Activated CD4-positive, alpha-beta T cell treated with anti-CD3 and anti-CD28 coated beads for 48 hours (primary cell): ENCODE data around the gene PIM1.
A peak's percentile ranks its signal among the peaks of the same experiment; 100 is the strongest.
"Not testable (repeated sequence)": the region's sequence is repeated elsewhere in the genome, so short reads cannot be mapped to it uniquely, and the experiment has no call there.

Source experiments
- DNase-seq: peaks from one replicate; pipeline ENCODE4 v3.0.0-alpha.2; 2020

PIM1 gene

GRCh38 chr6:37169496-37170272 lies at the start of gene PIM1:
TSS of gene PIM1 (plus strand) at chr6:37170152. CDS start at chr6:37170576, 424 bp downstream.
- peak; percentile 100 for DNase-seq

DNA sequence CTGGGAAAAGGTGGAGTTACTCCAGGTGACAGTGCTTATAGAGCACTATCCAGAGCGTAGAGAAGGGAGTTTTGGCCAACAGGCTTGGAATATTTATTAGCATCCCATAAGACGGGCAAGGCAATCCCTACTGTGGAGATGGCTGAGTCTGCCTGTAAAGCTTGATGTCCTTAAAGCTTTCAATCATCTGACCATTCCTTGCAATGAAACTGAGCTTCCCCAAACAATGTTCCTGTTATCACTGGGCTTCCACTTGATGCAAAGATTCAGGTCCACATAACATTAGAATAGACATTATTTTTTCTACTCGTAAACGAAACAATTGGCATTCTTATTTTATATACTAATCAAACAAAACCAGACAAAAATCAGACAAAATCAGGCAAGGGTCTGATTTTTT lies 48.4 kb upstream of the PIM1 start:
- no peak for DNase-seq

DNA sequence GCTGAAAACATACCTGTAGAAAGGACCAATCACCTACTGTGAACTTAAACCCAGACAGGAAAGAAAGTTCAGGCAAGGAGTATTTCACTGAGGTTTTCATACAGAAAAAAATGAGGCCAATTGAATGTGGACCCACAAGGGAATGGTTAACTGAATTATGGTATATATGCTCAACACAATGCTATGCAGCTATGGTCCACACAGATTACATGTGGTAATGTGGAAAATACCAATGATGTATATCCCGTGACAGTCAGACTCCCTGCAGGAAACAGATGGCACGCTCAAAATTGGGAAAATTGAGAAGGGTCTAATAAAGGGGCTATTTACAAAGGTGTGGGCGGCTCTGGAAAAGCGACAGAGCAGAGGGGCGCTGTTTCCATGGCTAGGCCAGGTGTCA lies 47.1 kb upstream of the PIM1 start:
- no peak for DNase-seq

DNA sequence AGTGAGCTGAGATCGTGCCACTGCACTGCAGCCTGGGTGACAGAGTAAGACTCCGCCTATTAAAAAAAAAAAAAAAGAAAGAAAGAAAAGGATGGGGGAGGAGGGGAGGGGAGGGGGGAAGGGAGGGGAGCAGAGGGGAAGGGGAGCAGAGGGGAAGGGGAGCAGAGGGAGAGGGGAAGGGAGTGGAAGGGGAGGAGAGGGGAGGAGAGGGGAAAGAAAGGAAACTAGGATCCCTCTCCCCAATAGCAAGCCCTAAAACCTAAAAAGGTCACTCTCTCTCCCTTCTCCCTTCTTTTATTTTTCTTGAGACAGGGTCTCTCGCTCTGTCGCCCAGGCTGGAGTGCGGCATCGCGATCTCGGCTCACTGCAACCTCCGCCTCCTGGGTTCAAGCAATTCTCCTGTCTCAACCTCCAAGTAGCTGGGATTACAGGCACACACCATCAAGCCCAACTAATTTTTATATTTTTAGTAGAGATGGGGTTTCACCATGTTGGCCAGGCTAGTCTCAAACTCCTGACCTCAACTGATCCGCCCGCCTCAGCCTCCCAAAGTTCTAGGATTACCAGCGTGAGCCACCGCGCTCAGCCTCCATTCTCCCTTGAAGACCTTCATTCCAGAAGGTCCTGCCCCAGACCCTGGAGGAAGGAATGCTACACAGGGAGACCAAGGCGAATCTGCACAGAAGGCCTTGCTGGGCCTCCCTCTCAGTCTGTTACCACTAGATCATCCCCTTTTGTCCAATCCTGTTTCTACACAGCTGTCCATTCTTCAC lies 45.8 kb upstream of the PIM1 start:
- no peak for DNase-seq

DNA sequence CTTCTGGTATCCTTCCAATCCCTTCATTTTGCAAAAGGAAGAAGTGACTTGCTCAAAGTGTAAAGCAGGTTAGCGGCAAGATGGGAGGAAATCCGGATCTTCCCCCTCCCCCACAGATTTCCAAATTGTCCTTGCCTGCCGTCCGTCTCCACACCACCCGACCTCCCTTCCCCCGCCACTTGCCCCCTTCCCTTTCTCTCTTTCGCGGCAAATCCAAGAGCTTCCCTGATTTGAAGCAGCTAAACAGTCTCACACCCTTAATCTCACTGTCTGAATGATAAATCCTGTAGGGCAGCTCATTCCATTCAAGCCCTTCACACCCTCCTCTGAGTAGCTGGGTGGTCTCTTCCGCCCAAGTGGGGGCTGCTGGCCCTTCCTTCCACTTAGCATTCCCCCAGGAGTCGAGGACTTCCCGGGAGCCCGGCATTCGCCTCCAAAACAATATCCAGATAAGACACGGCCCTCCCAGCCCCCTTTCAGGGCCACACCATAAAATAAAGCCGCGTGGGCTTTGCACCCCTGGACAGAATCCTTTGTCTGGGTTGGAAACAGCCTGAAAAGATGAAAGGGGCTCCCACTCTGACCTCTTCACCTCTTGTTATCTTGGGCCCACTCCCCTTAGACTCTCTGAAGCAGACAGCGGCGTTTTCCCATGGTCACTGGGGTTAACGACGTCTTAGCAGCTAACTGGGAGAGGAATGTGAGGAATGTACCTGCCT lies 44.0 kb upstream of the PIM1 start:
- DNase-seq: no peak

- no peak for DNase-seq
Observed at GRCh38 chr6:37126493-37126958, 43.4 kb upstream of the PIM1 start.

DNA sequence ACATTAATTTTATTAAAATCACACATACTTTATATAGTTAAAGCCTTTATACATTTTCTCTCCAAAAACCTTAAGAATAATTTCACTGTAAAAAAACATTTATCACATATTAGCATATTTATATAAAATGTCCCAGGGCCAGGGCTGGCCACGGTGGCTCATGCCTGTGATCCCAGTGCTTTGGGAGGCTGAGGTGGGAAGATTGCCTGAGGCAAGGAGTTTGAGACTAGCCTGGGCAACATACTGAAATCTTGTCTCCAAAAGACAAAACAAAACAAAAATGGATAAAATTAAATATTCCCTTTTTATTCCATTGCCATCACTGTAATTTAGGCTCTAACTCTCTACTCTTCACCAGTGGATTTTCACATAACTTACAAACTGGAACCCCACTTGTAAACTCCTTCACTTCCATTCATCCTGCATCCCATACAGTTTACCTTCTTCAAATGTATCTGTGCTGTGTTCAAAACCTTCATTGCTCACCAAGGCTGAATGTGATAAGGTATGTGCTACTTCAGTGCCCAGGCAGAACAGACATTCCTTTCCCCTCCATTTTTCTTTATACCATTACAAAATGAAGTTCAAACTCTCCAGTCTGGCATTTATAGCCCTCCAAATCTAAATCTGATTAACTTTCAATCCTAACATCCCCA lies 42.9 kb upstream of the PIM1 start:
- no peak for DNase-seq

DNA sequence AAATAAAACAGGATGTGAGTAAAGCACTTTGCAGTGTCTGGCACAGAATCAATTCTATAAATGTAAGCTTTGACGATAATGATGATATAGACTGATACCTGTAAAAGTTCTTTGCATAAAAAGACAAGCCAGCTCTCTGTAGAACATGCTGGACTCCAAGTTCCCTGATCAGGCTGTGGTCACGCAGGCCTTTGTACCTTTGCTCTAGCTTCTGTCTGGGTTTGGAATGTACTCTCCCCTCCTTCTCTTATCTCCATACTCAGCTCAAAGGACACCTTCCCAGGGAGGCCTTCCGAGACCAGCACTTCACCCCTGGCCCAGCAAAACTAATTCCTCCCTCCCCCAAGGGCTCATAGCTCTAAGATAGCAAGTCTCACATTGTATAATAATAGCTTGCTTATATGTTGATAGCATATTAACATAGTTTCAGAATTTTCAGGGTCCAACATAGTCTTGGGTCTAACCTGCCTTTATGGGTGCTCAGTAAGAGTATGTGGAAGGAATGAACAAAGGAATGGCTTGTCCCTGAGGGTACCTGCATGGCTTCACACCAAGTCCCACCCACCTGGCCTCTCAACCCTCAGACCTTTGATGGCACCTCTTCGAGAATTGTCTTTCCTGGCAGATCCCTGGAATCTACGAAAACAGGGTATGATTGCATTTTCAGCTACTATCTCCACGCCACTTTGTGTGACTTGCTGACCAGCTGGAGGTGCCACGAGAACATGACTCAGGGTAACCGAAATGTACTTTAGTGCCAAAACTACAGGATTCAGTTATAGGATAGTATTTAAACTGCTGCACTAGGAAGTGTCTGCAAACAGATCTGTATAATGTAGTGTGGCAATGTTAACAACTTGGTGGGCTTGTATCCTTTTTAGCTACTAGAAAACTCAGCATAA lies 41.7 kb upstream of the PIM1 start:
- no peak for DNase-seq

- DNase-seq: not testable (repeated sequence)
Observed at GRCh38 chr6:37128863-37129443, 41.0 kb upstream of the PIM1 start.

GRCh38 chr6:37129566-37129965 lies 40.4 kb upstream of the PIM1 start:
- DNase-seq: no peak

DNA sequence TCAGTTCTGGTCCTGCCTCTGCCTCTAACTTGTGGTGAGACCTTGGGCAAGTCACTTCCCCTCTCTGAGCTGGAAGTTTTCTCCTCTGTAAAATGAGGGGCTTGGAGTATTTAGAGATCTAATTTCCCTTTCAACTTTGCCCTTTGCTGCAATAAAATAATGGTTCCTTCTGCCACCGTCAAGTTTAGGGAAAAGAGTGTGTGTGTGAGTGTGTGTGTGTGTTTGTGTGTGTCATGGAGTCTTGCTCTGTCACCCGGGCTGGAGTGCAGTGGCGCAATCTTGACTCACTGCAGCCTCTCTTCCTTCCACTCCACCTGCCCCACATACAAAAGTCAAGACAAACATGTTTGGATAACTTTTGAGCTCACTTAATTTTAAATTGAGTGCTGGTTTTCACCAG lies 39.2 kb upstream of the PIM1 start:
- DNase-seq: no peak

DNA sequence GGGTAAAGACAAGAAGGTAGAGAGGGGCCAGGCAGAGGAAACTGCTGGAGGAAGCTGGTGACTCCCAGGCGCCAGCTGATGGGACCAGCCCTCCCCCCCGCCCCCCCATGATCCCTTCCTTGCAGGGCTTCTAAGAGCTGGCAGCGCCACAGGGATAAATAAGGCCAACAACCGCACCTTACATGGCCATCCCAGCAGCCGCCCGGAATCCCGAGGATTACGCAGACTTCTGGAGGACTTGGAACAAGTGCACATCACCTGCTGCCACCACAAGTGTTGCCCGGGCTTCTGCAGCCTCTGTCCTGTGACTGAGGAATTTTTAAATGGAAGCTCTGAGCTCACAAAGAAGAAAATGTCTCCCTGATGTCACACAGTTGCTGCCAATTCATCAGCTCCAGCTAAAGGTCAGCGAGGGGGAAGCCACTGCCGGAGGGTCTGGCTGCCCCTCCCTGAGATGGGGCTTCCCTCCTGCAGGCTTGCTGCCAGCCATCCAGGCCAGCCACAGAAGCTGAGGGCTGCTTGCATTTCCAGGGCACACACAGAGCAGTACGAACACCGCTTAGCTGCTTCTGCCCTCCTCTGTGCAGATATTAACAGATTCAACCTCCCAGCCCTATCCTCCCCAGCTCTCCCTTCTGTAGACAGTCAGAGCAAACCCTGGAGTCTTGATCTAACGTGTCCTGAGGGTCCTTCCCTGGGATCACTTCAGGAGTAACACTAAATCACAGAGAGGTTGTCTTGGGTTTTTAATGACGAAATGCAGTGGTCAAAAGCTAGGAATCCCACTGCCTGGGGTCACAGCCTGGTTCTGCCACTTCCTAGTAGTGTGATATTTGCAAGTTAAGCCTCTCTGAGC lies 38.6 kb upstream of the PIM1 start:
- no peak for DNase-seq

- DNase-seq: no peak
Observed at GRCh38 chr6:37131960-37132253, 38.0 kb upstream of the PIM1 start.

DNA sequence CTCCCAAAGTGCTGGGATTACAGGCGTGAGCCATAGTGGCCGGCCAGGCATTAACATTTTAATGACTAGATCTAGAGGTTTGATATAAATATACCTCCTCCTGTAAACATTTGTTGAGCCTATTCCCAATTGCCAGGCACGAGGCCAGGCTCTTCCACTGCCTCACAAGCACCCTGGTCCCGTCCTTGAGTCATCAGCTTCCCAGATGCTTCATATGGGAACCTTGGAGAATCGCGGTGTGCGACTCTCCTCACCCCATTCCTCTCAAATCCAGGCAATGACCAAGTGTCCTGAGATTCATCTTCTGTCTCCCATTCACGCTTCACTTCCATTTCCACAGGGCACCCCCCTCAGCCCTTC lies 35.9 kb upstream of the PIM1 start:
- no peak for DNase-seq

GRCh38 chr6:37134396-37135191 lies 35.4 kb upstream of the PIM1 start:
- DNase-seq: no peak

DNA sequence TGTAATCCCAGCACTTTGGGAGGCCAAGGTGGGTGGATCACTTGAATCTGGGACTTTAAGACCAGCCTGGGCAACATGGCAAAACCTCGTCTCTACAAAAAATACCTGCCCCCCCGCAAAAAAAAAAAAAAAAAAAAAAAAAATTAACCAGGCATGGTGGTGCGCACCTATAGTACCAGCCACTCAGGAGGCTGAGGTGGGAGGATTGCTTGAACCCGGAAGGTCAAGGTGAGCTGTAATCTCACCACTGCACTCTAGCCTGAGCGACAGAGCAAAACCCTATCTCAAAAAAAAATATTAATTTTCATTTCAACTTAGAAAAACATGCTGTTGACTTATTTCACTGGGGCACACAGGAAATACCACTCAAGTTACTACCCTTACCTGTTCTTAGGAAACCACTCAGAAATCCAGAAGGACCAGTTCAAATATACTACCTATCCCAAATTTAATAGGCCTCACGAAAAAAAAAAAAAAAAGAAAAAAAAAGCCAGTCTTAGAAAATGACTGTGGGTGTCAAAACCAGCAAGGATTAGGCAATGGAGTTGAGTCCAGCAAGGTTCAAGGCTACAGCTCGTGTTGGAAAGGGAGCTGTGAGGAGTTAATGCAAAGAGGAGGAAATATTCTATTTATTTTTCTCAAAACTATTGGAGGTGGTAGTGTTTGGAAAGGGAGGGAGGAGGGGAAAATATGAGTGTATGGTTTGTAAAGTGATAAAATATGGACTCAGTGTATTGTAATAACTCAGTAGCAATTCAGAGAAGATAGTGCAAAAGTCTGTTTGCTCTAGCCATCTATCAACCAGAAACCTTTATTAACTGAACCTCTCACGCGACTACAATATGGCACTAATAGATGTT lies 33.9 kb upstream of the PIM1 start:
- DNase-seq: no peak

GRCh38 chr6:37136821-37137200 lies 33.1 kb upstream of the PIM1 start:
- no peak for DNase-seq

DNA sequence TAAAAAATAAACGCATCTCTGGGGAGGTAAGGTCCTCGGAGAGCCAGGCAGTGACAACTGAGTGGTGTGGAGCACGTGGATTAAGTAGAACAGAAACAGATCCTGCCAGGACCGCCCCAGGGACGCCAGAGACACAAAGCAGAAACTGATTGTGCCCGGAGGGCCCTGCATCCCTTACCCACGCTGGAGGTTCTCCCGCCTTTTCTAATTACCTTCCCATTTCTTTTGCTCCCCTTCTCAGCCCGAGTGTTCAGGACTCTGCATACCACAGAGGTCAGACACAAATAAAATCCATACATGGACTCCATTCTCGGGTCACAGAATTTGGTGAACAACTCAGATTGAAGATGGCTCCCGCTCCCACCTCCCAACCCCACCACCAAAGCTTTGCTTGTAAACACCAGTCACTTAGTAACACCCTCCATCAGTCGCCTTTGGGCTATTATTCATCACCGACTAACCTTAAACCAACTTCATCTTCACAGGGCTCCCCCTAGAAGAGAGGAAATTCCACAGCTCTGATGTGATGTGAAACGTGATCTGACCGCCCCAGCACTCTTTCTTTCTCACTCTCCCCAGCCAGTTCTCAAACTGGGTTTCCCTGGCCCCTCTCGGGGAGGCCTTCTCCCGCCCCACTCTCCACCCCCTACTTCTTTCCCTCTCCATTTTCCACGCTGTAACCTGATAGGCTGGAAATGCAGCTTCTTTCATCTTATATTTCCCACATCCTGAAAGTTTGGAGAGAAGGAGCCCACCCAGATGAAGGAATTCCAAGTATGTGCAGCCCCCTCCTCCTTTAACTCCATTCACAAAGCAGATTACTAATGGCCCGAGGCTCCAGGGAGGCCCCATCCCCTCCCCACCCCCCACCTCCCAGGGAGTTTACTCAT lies 32.5 kb upstream of the PIM1 start:
- peak; percentile 63 for DNase-seq
